ENCODE data around the gene CPLX4.
A peak's percentile ranks its signal among the peaks of the same experiment; 100 is the strongest.

CPLX4 gene

GRCh38 chr18:59318460-59319050 is at the start of gene CPLX4:
Gene CPLX4, minus strand, starts transcription at chr18:59318649. Its CDS starts 187 bp downstream, at chr18:59318462.
- no peaks in the 10 kb centered on the region for H3K4me1 ChIP-seq (ENCODE audit: control insufficient read depth, insufficient read depth, low read length)
- H3K27me3 ChIP-seq (replicated peaks; ENCODE audit: control insufficient read depth, insufficient read depth, low read length): no peaks in the 10 kb centered on the region
- no peak within 1 kb of the TSS for H3K9ac ChIP-seq (ENCODE audit: low read length)
- DNase-seq (ENCODE audit: low read depth): no peak
- H3K4me3 ChIP-seq (ENCODE audit: low read length): no peak within 1 kb of the TSS
- H3K36me3 ChIP-seq (ENCODE audit: control insufficient read depth, insufficient read depth, low read length, severe bottlenecking): no peaks in the 10 kb centered on the region
- no peaks in the 10 kb centered on the region for H3K9me3 ChIP-seq (ENCODE audit: control insufficient read depth, low read length)

GRCh38 chr18:59360381-59360780 is 41.9 kb upstream of the CPLX4 start:
- H3K4me3 ChIP-seq (ENCODE audit: low read length): peak overlapping the region; percentile 100
- no peaks in the 10 kb centered on the region for H3K9me3 ChIP-seq (ENCODE audit: control insufficient read depth, low read length)
- peaks cover 15% of the 10 kb centered on the region for H3K4me1 ChIP-seq (ENCODE audit: control insufficient read depth, insufficient read depth, low read length)
- peaks cover 1% of the 10 kb centered on the region for H3K36me3 ChIP-seq (ENCODE audit: control insufficient read depth, insufficient read depth, low read length, severe bottlenecking)
- no peaks in the 10 kb centered on the region for H3K27me3 ChIP-seq (replicated peaks; ENCODE audit: control insufficient read depth, insufficient read depth, low read length)
- no peak for DNase-seq (ENCODE audit: low read depth)
- no peak overlapping the region for H3K9ac ChIP-seq (ENCODE audit: low read length)

- no peaks in the 10 kb centered on the region for H3K9me3 ChIP-seq (ENCODE audit: control insufficient read depth, low read length)
- H3K4me3 ChIP-seq (ENCODE audit: low read length): peak overlapping the region; percentile 100
- H3K27me3 ChIP-seq (replicated peaks; ENCODE audit: control insufficient read depth, insufficient read depth, low read length): no peaks in the 10 kb centered on the region
- H3K9ac ChIP-seq (ENCODE audit: low read length): peak overlapping the region; percentile 65
- H3K4me1 ChIP-seq (ENCODE audit: control insufficient read depth, insufficient read depth, low read length): peaks cover 24% of the 10 kb centered on the region
- DNase-seq (ENCODE audit: low read depth): no peak
- H3K36me3 ChIP-seq (ENCODE audit: control insufficient read depth, insufficient read depth, low read length, severe bottlenecking): peaks cover 9% of the 10 kb centered on the region
Observed at GRCh38 chr18:59359576-59359952, 41.1 kb upstream of the CPLX4 start.

GRCh38 chr18:59358712-59359575 is 40.5 kb upstream of the CPLX4 start, which contains the start of gene LMAN1:
Gene LMAN1, minus strand, starts transcription at chr18:59359265. Its CDS starts 21 bp downstream, at chr18:59359244.
- Histone ChIP-seq H3K9me3 (ENCODE audit: control insufficient read depth, low read length) (no peaks in the 10 kb centered on the region), H3K36me3 (ENCODE audit: control insufficient read depth, insufficient read depth, low read length, severe bottlenecking) (peaks cover 16% of the 10 kb centered on the region), H3K9ac (ENCODE audit: low read length) (peak within 1 kb of the TSS; percentile 99), H3K4me1 (ENCODE audit: control insufficient read depth, insufficient read depth, low read length) (peaks cover 27% of the 10 kb centered on the region), H3K27me3 (replicated peaks; ENCODE audit: control insufficient read depth, insufficient read depth, low read length) (no peaks in the 10 kb centered on the region), H3K4me3 (ENCODE audit: low read length) (peak within 1 kb of the TSS; percentile 100)
- DNase-seq (ENCODE audit: low read depth): peak; percentile 98

GRCh38 chr18:59358414-59358711 is 39.9 kb upstream of the CPLX4 start:
- peak overlapping the region; percentile 100 for H3K4me3 ChIP-seq (ENCODE audit: low read length)
- H3K36me3 ChIP-seq (ENCODE audit: control insufficient read depth, insufficient read depth, low read length, severe bottlenecking): peaks cover 21% of the 10 kb centered on the region
- peak; percentile 80 for DNase-seq (ENCODE audit: low read depth)
- H3K9me3 ChIP-seq (ENCODE audit: control insufficient read depth, low read length): no peaks in the 10 kb centered on the region
- no peaks in the 10 kb centered on the region for H3K27me3 ChIP-seq (replicated peaks; ENCODE audit: control insufficient read depth, insufficient read depth, low read length)
- H3K9ac ChIP-seq (ENCODE audit: low read length): peak overlapping the region; percentile 99
- H3K4me1 ChIP-seq (ENCODE audit: control insufficient read depth, insufficient read depth, low read length): peaks cover 27% of the 10 kb centered on the region

GRCh38 chr18:59357928-59358327 is 39.5 kb upstream of the CPLX4 start:
- Histone ChIP-seq H3K36me3 (ENCODE audit: control insufficient read depth, insufficient read depth, low read length, severe bottlenecking) (peaks cover 26% of the 10 kb centered on the region), H3K9ac (ENCODE audit: low read length) (peak overlapping the region; percentile 99), H3K4me1 (ENCODE audit: control insufficient read depth, insufficient read depth, low read length) (peaks cover 27% of the 10 kb centered on the region), H3K9me3 (ENCODE audit: control insufficient read depth, low read length) (no peaks in the 10 kb centered on the region), H3K27me3 (replicated peaks; ENCODE audit: control insufficient read depth, insufficient read depth, low read length) (no peaks in the 10 kb centered on the region), H3K4me3 (ENCODE audit: low read length) (peak overlapping the region; percentile 100)
- DNase-seq (ENCODE audit: low read depth): peak; percentile 70

- Histone ChIP-seq H3K4me3 (ENCODE audit: low read length) (no peak overlapping the region), H3K4me1 (ENCODE audit: control insufficient read depth, insufficient read depth, low read length) (peaks cover 27% of the 10 kb centered on the region), H3K27me3 (replicated peaks; ENCODE audit: control insufficient read depth, insufficient read depth, low read length) (no peaks in the 10 kb centered on the region), H3K9me3 (ENCODE audit: control insufficient read depth, low read length) (no peaks in the 10 kb centered on the region), H3K36me3 (ENCODE audit: control insufficient read depth, insufficient read depth, low read length, severe bottlenecking) (peaks cover 53% of the 10 kb centered on the region), H3K9ac (ENCODE audit: low read length) (no peak overlapping the region)
- DNase-seq (ENCODE audit: low read depth): no peak
Observed at GRCh38 chr18:59354731-59355130, 36.3 kb upstream of the CPLX4 start.

- Histone ChIP-seq H3K4me3 (ENCODE audit: low read length) (no peak overlapping the region), H3K9me3 (ENCODE audit: control insufficient read depth, low read length) (no peaks in the 10 kb centered on the region), H3K36me3 (ENCODE audit: control insufficient read depth, insufficient read depth, low read length, severe bottlenecking) (peaks cover 69% of the 10 kb centered on the region), H3K4me1 (ENCODE audit: control insufficient read depth, insufficient read depth, low read length) (peaks cover 27% of the 10 kb centered on the region), H3K27me3 (replicated peaks; ENCODE audit: control insufficient read depth, insufficient read depth, low read length) (no peaks in the 10 kb centered on the region), H3K9ac (ENCODE audit: low read length) (no peak overlapping the region)
- DNase-seq (ENCODE audit: low read depth): no peak
Observed at GRCh38 chr18:59353079-59353680, 34.7 kb upstream of the CPLX4 start.

GRCh38 chr18:59352250-59352855 is 33.9 kb upstream of the CPLX4 start:
- Histone ChIP-seq H3K4me3 (ENCODE audit: low read length) (no peak overlapping the region), H3K27me3 (replicated peaks; ENCODE audit: control insufficient read depth, insufficient read depth, low read length) (no peaks in the 10 kb centered on the region), H3K36me3 (ENCODE audit: control insufficient read depth, insufficient read depth, low read length, severe bottlenecking) (peaks cover 77% of the 10 kb centered on the region)

GRCh38 chr18:59345556-59345955 is 27.1 kb upstream of the CPLX4 start:
- Histone ChIP-seq H3K36me3 (ENCODE audit: control insufficient read depth, insufficient read depth, low read length, severe bottlenecking) (peaks cover 80% of the 10 kb centered on the region), H3K27me3 (replicated peaks; ENCODE audit: control insufficient read depth, insufficient read depth, low read length) (no peaks in the 10 kb centered on the region), H3K4me3 (ENCODE audit: low read length) (no peak overlapping the region), H3K9ac (ENCODE audit: low read length) (no peak overlapping the region), H3K9me3 (ENCODE audit: control insufficient read depth, low read length) (peaks cover 13% of the 10 kb centered on the region), H3K4me1 (ENCODE audit: control insufficient read depth, insufficient read depth, low read length) (peaks cover 11% of the 10 kb centered on the region)
- no peak for DNase-seq (ENCODE audit: low read depth)

More at GRCh38 chr18:59352250-59352855, 33.9 kb upstream of the CPLX4 start:
- Histone ChIP-seq H3K4me1 (ENCODE audit: control insufficient read depth, insufficient read depth, low read length) (peaks cover 23% of the 10 kb centered on the region), H3K9me3 (ENCODE audit: control insufficient read depth, low read length) (no peaks in the 10 kb centered on the region), H3K9ac (ENCODE audit: low read length) (no peak overlapping the region)
- no peak for DNase-seq (ENCODE audit: low read depth)

- DNase-seq (ENCODE audit: low read depth): no peak
- peaks cover 84% of the 10 kb centered on the region for H3K36me3 ChIP-seq (ENCODE audit: control insufficient read depth, insufficient read depth, low read length, severe bottlenecking)
Observed at GRCh38 chr18:59344996-59345395, 26.5 kb upstream of the CPLX4 start.

More at GRCh38 chr18:59344996-59345395, 26.5 kb upstream of the CPLX4 start:
- no peaks in the 10 kb centered on the region for H3K27me3 ChIP-seq (replicated peaks; ENCODE audit: control insufficient read depth, insufficient read depth, low read length)
- peaks cover 18% of the 10 kb centered on the region for H3K9me3 ChIP-seq (ENCODE audit: control insufficient read depth, low read length)
- no peak overlapping the region for H3K4me3 ChIP-seq (ENCODE audit: low read length)
- H3K4me1 ChIP-seq (ENCODE audit: control insufficient read depth, insufficient read depth, low read length): peaks cover 11% of the 10 kb centered on the region
- H3K9ac ChIP-seq (ENCODE audit: low read length): no peak overlapping the region

Data from adipocyte (in vitro differentiated cells).